A549 (cell line): ENCODE measurements around the gene GINS1. TPM values are rescaled to one million over a fixed set of nuclear protein-coding genes. Genes with fewer than 3 reads are reported as not detected.

ENCODE experiments used
- ATAC-seq, 2 experiments: fragments of 200-7000 bp in 1 of 2; fragments of >200 bp in 1 of 2; cut with Nextera tagmentation in 1 of 2; cut with Tn5 transposase in 1 of 2; 3 replicates each; pipeline versions ENCODE4 v1.8.0 to v1.9.1; 2018 to 2020; ENCODE audit warnings: mild to moderate bottlenecking in 1 of 2, moderate library complexity in 1 of 2
- CTCF ChIA-PET: fragments of 300-600 bp; sonication (Branson Sonifier 250); formaldehyde crosslinking; extraction: SDS; loops from one replicate; lab custom pipeline; 2021; ENCODE audit warnings: antibody characterized with exemption, inconsistent platforms; lab: Yijun Ruan, JAX
- POLR2A ChIA-PET: fragments of 350-600 bp; formaldehyde crosslinking; extraction: SDS; loops from one replicate; lab custom pipeline; 2021; ENCODE audit warnings: antibody characterized with exemption, inconsistent platforms; lab: Yijun Ruan, JAX
- DNase-seq, 2 experiments: peaks; one replicate each; pipeline versions ENCODE4 v3.0.0 to v3.0.0-alpha.2; 2011 to 2016; ENCODE audit warnings: low read depth in 1 of 2, low spot score in 1 of 2
- FAIRE-seq: peaks from 2 replicates; lab custom pipeline; 2011; peaks lifted over from hg19 to GRCh38; lab: Jason Lieb, UNC
- H3K27ac ChIP-seq, 2 experiments: fragments of >200 bp; sonication (Bioruptor Twin); formaldehyde crosslinking; 3 replicates each; pipeline ENCODE4 v1.5.1; 2016 to 2017
- H3K4me1 ChIP-seq: fragments of >200 bp; sonication (Bioruptor Twin); formaldehyde crosslinking; 3 replicates; pipeline ENCODE4 v1.6.1; 2016
- H3K4me2 ChIP-seq: fragments of >200 bp; sonication (Bioruptor Twin); formaldehyde crosslinking; 3 replicates; pipeline ENCODE4 v1.6.1; 2016
- H3K4me3 ChIP-seq: fragments of >200 bp; sonication (Bioruptor Twin); formaldehyde crosslinking; 3 replicates; pipeline ENCODE4 v1.5.1; 2016
- H3K9me3 ChIP-seq: fragments of >200 bp; sonication (Bioruptor Twin); formaldehyde crosslinking; 3 replicates; pipeline ENCODE4 v1.6.1; 2016
- CHD4 ChIP-seq: fragments of 200-600 bp; sonication (generic); IDR thresholded peaks from 2 replicates; pipeline ENCODE4 v1.6.1; 2016; ENCODE audit warnings: antibody characterized with exemption, mild to moderate bottlenecking, borderline replicate concordance
- EP300 ChIP-seq, 2 experiments: fragments of >200 bp; sonication (Bioruptor Twin); formaldehyde crosslinking; IDR thresholded peaks; 2 replicates in 1 of 2; 3 replicates in 1 of 2; pipeline ENCODE4 v1.6.1; 2016 to 2017
- FOSB ChIP-seq: fragments of 250-450 bp; sonication (Bioruptor Pico); IDR thresholded peaks from 2 replicates; pipeline ENCODE4 v1.5.0; 2020; ENCODE audit warnings: mild to moderate bottlenecking, moderate library complexity
- FOSL2 ChIP-seq, 2 experiments: fragments of 450-650 bp in 1 of 2; fragments of >200 bp in 1 of 2; sonication (Bioruptor Twin) in 1 of 2; formaldehyde crosslinking; IDR thresholded peaks; 2 replicates each; pipeline versions ENCODE4 v1.5.0 to v1.6.1; 2016 to 2020; ENCODE audit warnings: mild to moderate bottlenecking in 1 of 2, moderate library complexity in 1 of 2
- GATA3 ChIP-seq: IDR thresholded peaks from 2 replicates; pipeline ENCODE4 v1.6.1; 2012; ENCODE audit warnings: borderline replicate concordance
- HDAC2 ChIP-seq: fragments of 200-600 bp; sonication (generic); IDR thresholded peaks from 2 replicates; pipeline ENCODE4 v1.6.1; 2016
- HES2 ChIP-seq: fragments of >200 bp; sonication (Bioruptor Twin); formaldehyde crosslinking; IDR thresholded peaks from 2 replicates; pipeline ENCODE4 v1.6.1; 2016
- HOXA7 ChIP-seq: fragments of 250-450 bp; sonication (Bioruptor Pico); IDR thresholded peaks from 2 replicates; pipeline ENCODE4 v1.5.0; 2020; ENCODE audit warnings: mild to moderate bottlenecking, moderate library complexity
- HOXB5 ChIP-seq: fragments of 250-450 bp; sonication (Bioruptor Pico); IDR thresholded peaks from 2 replicates; pipeline ENCODE4 v1.5.0; 2020; ENCODE audit warnings: mild to moderate bottlenecking, moderate library complexity
- MAFK ChIP-seq: fragments of 450-650 bp; IDR thresholded peaks from 2 replicates; pipeline ENCODE4 v1.6.1; 2014; ENCODE audit not compliant: partially characterized antibody
- MAX ChIP-seq: IDR thresholded peaks from 2 replicates; pipeline ENCODE4 v1.6.1; 2012
- MYC ChIP-seq: IDR thresholded peaks from 2 replicates; pipeline ENCODE4 v1.6.1; 2012; ENCODE audit warnings: mild to moderate bottlenecking, inconsistent platforms, low read length, improper control_type of control experiment, borderline replicate concordance
- NPAS2 ChIP-seq: fragments of 250-450 bp; sonication (Bioruptor Pico); IDR thresholded peaks from 2 replicates; pipeline ENCODE4 v1.8.0; 2022; ENCODE audit warnings: mild to moderate bottlenecking, moderate library complexity, borderline replicate concordance
- PHF8 ChIP-seq: fragments of 200-600 bp; sonication (generic); IDR thresholded peaks from 2 replicates; pipeline ENCODE4 v1.6.1; 2016; ENCODE audit warnings: low read depth, mild to moderate bottlenecking, antibody characterized with exemption, moderate library complexity, borderline replicate concordance
- SMC3 ChIP-seq: fragments of >200 bp; sonication (Bioruptor Twin); formaldehyde crosslinking; IDR thresholded peaks from 3 replicates; pipeline ENCODE4 v1.6.1; 2018; ENCODE audit warnings: inconsistent platforms
- SREBF2 ChIP-seq: fragments of 450-650 bp; IDR thresholded peaks from 2 replicates; pipeline ENCODE4 v1.6.1; 2014; ENCODE audit warnings: mild to moderate bottlenecking, moderate library complexity
- TFCP2L1 ChIP-seq: fragments of 250-450 bp; sonication (Bioruptor Pico); IDR thresholded peaks from 2 replicates; pipeline ENCODE4 v1.5.0; 2021; ENCODE audit warnings: mild to moderate bottlenecking
- TP53 ChIP-seq: fragments of 250-450 bp; sonication (Bioruptor Pico); IDR thresholded peaks from 2 replicates; pipeline ENCODE4 v1.5.0; 2021; ENCODE audit warnings: mild to moderate bottlenecking, moderate library complexity
- ZC3H11A ChIP-seq: fragments of 450-650 bp; IDR thresholded peaks from 2 replicates; pipeline ENCODE4 v1.6.1; 2014; ENCODE audit warnings: antibody characterized with exemption, mild to moderate bottlenecking
- ZSCAN20 ChIP-seq: fragments of 250-450 bp; sonication (Bioruptor Pico); IDR thresholded peaks from 2 replicates; pipeline ENCODE4 v1.8.0; 2022; ENCODE audit warnings: mild to moderate bottlenecking, moderate library complexity
- WGBS: methylation state at CpG from one replicate; pipeline ENCODE4 v1.1.6; 2017; ENCODE audit errors: missing lambda C conversion rate; 5-methylcytosine and 5-hydroxymethylcytosine counted together
- polyA plus RNA-seq, 4 experiments: library from polyadenylated mRNA; depleted of rRNA in 3 of 4; stranded (reverse); fragments of >200 nt; fragmentation: RNase III in 1 of 4; extraction: RNeasy Plus Mini Kit Qiagen cat#74134 plus additional on column Dnase treatment in 1 of 4; gene quantifications; 2 replicates in 3 of 4; 3 replicates in 1 of 4; pipeline ENCODE4 v1.2.3, GENCODE V29; 2011 to 2017

The GINS1 gene
- polyA plus RNA-seq, 2 of the 4 experiments (the other 2 are of a cell fraction), result 34.2 to 46.4 TPM

- FAIRE-seq (no peak), DNase-seq (no peak), ATAC-seq (no peak)
- 94% methylated on average over 5 of the region's 5 CpGs for WGBS
- Histone ChIP-seq H3K4me2 (no peak overlapping the region), H3K4me1 (no peaks in the 10 kb centered on the region), H3K27ac (no peak overlapping the region), H3K9me3 (peaks cover 17% of the 10 kb centered on the region; the same call in 2 of the 3 replicates), H3K4me3 (no peak overlapping the region)
- no peak for TF ChIP-seq FOSB (CRISPR knock-in tag)
- TF ChIP-seq HDAC2, result no peak
- no peak for TF ChIP-seq PHF8
- TF ChIP-seq FOSL2 (IDR thresholded peaks at IDR 0.05), result no peak
- TF ChIP-seq FOSL2 (CRISPR knock-in tag; IDR thresholded peaks at IDR 0.05), result no peak
- TF ChIP-seq TP53 (CRISPR knock-in tag), result no peak
- TF ChIP-seq NPAS2 (CRISPR knock-in tag), result no peak
- TF ChIP-seq MYC, result no peak
- no peak for TF ChIP-seq MAX
- no peak for TF ChIP-seq MAFK
- no peak for TF ChIP-seq EP300 (IDR thresholded peaks at IDR 0.05)
- no peak for TF ChIP-seq HOXA7 (CRISPR knock-in tag)
- no peak for TF ChIP-seq HES2
- POLR2A ChIA-PET, result no interaction called here
- CTCF ChIA-PET, result interaction anchor here (2.0 kb wide), 1 partner anchor 30 kb away, joined by 7 read pairs; no protein-coding TSS in a partner anchor
Observed at GRCh38 chr20:25368976-25369375, 38.5 kb upstream of the GINS1 start.

GRCh38 chr20:25369529-25369928 lies 37.9 kb upstream of the GINS1 start:
- peaks cover 17% of the 10 kb centered on the region; the same call in 2 of the 3 replicates for H3K9me3 ChIP-seq
- no peaks in the 10 kb centered on the region for H3K4me1 ChIP-seq
- H3K4me3 ChIP-seq, result no peak overlapping the region
- FAIRE-seq (no peak), ATAC-seq (no peak), DNase-seq (no peak)
- no peak for TF ChIP-seq HOXB5 (CRISPR knock-in tag)
- no peak for TF ChIP-seq HES2
- ChIA-PET POLR2A (no interaction called here), CTCF (interaction anchor here (0.6 to 2.0 kb wide), 6 partner anchors 29 to 395 kb away, joined by 3 to 7 read pairs (median 4); no protein-coding TSS in a partner anchor)
- H3K27ac ChIP-seq, result no peak overlapping the region
- H3K4me2 ChIP-seq, result no peak overlapping the region
- WGBS, result 97% methylated on average over 8 of the region's 8 CpGs

GRCh38 chr20:25369971-25370370 lies 37.5 kb upstream of the GINS1 start:
- Histone ChIP-seq H3K4me2 (no peak overlapping the region), H3K4me1 (no peaks in the 10 kb centered on the region), H3K27ac (no peak overlapping the region), H3K4me3 (no peak overlapping the region), H3K9me3 (peaks cover 13% of the 10 kb centered on the region; the same call in 2 of the 3 replicates)
- 83% methylated on average over 2 of the region's 2 CpGs for WGBS
- ATAC-seq, result no peak
- ChIA-PET POLR2A (no interaction called here), CTCF (interaction anchor here (0.6 to 2.0 kb wide), 6 partner anchors 29 to 395 kb away, joined by 3 to 7 read pairs (median 4); no protein-coding TSS in a partner anchor)
- no peak for DNase-seq
- FAIRE-seq, result no peak
- TF ChIP-seq GATA3, result no peak
- no peak for TF ChIP-seq HOXB5 (CRISPR knock-in tag)
- no peak for TF ChIP-seq CHD4
- TF ChIP-seq SMC3, result no peak
- TF ChIP-seq HES2, result no peak
- TF ChIP-seq PHF8, result no peak
- no peak for TF ChIP-seq ZC3H11A
- TF ChIP-seq ZSCAN20, result no peak
- no peak for TF ChIP-seq TFCP2L1 (CRISPR knock-in tag)
- no peak for TF ChIP-seq SREBF2
